Activated CD8-positive, alpha-beta T cell treated with anti-CD3 and anti-CD28 coated beads, Interleukin-2, amount 10 ng/mL, durations not matched to agents 7 days and 5 days (primary cell): ENCODE results near the gene FTSJ3. TPM values are rescaled to one million over a fixed set of nuclear protein-coding genes. Genes with fewer than 3 reads are reported as not detected.

Experiments
- ATAC-seq: fragments of 150-1000 bp; cut with Tn5 transposase; one replicate; pipeline ENCODE4 v1.10.0; 2021; ENCODE audit warnings: moderate library complexity
- CTCF ChIA-PET: fragments of 350-600 bp; sonication (Branson Sonifier 250); formaldehyde crosslinking; loops from one replicate; lab custom pipeline; 2021; ENCODE audit warnings: antibody characterized with exemption; lab: Charles Lee
- POLR2A ChIA-PET: fragments of 350-600 bp; sonication (Branson Sonifier 250); formaldehyde crosslinking; loops from one replicate; lab custom pipeline; 2021; ENCODE audit warnings: antibody characterized with exemption; lab: Charles Lee
- DNase-seq: peaks from one replicate; pipeline ENCODE4 v3.0.0-alpha.2; 2020
- H3K27ac Mint-ChIP-seq: one replicate; pipeline ENCODE4 v1.8.0; 2021; ENCODE audit warnings: mild to moderate bottlenecking, mixed read lengths
- H3K27me3 Mint-ChIP-seq: one replicate; pipeline ENCODE4 v1.8.0; 2021; ENCODE audit warnings: low read depth, mixed read lengths
- H3K36me3 Mint-ChIP-seq: one replicate; pipeline ENCODE4 v1.8.0; 2021; ENCODE audit warnings: low read depth, mixed read lengths
- H3K4me1 Mint-ChIP-seq: one replicate; pipeline ENCODE4 v1.8.0; 2021; ENCODE audit warnings: low read depth, mixed read lengths
- H3K4me3 Mint-ChIP-seq: one replicate; pipeline ENCODE4 v1.8.0; 2021; ENCODE audit warnings: mild to moderate bottlenecking, mixed read lengths
- H3K9me3 Mint-ChIP-seq: one replicate; pipeline ENCODE4 v1.8.0; 2022; ENCODE audit warnings: mixed read lengths; ENCODE audit not compliant: insufficient read depth
- total RNA-seq, 2 experiments: library from RNA; stranded (reverse); gene quantifications; one replicate each; pipeline ENCODE4 v1.2.3, GENCODE V29; 2021

FTSJ3 gene
- total RNA-seq, 2 experiments from 2014 or later = 58.7 to 62.2 TPM

- H3K4me3 Mint-ChIP-seq = no peak overlapping the region
- H3K4me1 Mint-ChIP-seq = peaks cover 53% of the 10 kb centered on the region
- H3K27me3 Mint-ChIP-seq = no peaks in the 10 kb centered on the region
- peak overlapping the region; percentile 68 for H3K27ac Mint-ChIP-seq
- H3K36me3 Mint-ChIP-seq = peaks cover 66% of the 10 kb centered on the region
- CTCF ChIA-PET = interaction anchor here (0.7 to 2.1 kb wide), 21 partner anchors 9 to 409 kb away, joined by 3 to 11 read pairs (median 4); partner anchors contain the start of genes CCDC47, DDX42, PSMC5 and STRADA
- H3K9me3 Mint-ChIP-seq = no peaks in the 10 kb centered on the region
- ATAC-seq (peak; percentile 64), DNase-seq (peak; percentile 71)
- POLR2A ChIA-PET = interaction anchor here (0.6 to 11.3 kb wide), 3 partner anchors 7 to 375 kb away, joined by 3 to 124 read pairs (median 6); partner anchors contain the start of genes DDX42 and SMARCD2
Observed at GRCh38 chr17:63834431-63835166, 7.1 kb upstream of the FTSJ3 start.

- ChIA-PET CTCF (interaction anchor here (0.7 to 2.1 kb wide), 15 partner anchors 10 to 408 kb away, joined by 3 to 6 read pairs (median 3); partner anchors contain the start of genes CCDC47 and DDX42), POLR2A (interaction anchor here (1.5 to 11.3 kb wide), 3 partner anchors 8 to 136 kb away, joined by 6 to 124 read pairs (median 8); partner anchors contain the start of genes DDX42 and SMARCD2)
- ATAC-seq (no peak), DNase-seq (no peak)
- no peaks in the 10 kb centered on the region for H3K27me3 Mint-ChIP-seq
- H3K4me1 Mint-ChIP-seq = peaks cover 53% of the 10 kb centered on the region
- H3K36me3 Mint-ChIP-seq = peaks cover 72% of the 10 kb centered on the region
- H3K4me3 Mint-ChIP-seq = no peak overlapping the region
- no peaks in the 10 kb centered on the region for H3K9me3 Mint-ChIP-seq
- peak overlapping the region; percentile 82 for H3K27ac Mint-ChIP-seq
Observed at GRCh38 chr17:63833741-63834373, 6.4 kb upstream of the FTSJ3 start.

DNA sequence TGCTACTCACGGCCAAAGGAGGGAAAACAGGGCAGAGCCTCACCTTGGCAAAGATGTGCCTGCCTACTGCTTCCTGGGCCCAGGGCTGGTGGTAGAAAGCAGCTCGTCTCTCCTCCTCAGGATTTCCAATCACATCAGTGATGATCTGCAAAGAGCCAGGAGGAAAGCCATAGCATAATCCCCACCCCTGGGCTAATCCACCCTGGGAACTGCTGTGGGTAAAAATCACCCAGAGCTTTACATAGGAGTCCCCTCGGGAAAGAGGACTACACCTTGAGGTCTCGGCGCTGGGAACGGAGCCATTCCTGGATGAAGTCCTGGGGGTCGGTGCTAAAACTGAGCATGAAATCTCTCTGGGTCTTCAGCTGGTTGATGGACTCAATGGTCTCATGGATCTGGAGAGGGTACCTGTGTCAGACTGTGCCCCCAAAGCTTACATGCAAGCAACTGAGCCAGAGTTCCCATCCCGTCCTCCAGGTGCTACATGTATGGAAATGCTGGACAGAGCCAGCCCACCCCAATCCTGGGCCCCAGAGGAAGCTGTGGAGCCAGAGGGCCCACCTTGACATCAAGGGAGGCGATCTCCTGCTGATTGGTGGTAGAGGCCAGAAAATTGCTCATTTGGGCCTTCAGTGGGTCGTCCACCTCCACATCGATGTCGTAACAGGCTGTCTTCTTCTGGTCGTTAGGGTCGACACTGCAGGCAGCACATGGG lies 5.7 kb upstream of the FTSJ3 start:
- DNase-seq (no peak), ATAC-seq (no peak)
- Mint-ChIP-seq H3K9me3 (no peaks in the 10 kb centered on the region), H3K4me3 (no peak overlapping the region), H3K4me1 (peaks cover 54% of the 10 kb centered on the region), H3K36me3 (peaks cover 77% of the 10 kb centered on the region), H3K27ac (peak overlapping the region; percentile 82), H3K27me3 (no peaks in the 10 kb centered on the region)
- CTCF ChIA-PET = interaction anchor here (1.2 to 2.1 kb wide), 2 partner anchors 37 to 136 kb away, joined by 6 read pairs; no protein-coding TSS in a partner anchor
- POLR2A ChIA-PET = interaction anchor here (1.5 to 11.3 kb wide), 2 partner anchors 8 to 135 kb away, joined by 8 to 124 read pairs; partner anchors contain the start of gene SMARCD2

DNA sequence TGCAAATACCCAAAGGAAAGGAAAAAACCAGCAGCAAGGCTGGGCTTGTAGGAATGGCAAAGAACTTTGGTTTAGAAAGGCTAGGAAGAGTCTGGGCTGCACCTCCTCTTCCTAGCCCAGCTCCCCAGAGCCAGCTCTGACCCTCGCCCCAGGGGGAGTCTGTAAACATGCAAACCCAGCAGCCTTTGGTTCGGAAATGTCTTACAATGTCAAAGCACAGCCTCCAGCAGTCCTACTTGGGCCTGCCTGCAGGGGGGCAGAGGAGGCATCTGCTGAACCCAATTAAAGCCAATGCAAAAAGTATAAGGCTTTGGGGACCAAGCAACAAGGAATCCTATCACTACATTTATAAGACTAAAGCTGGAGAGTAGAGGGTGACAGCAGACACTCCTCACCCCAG lies 5.0 kb upstream of the FTSJ3 start:
- H3K27me3 Mint-ChIP-seq = no peaks in the 10 kb centered on the region
- ChIA-PET POLR2A (interaction anchor here (1.0 to 11.3 kb wide), 3 partner anchors 9 to 135 kb away, joined by 5 to 124 read pairs (median 8); partner anchors contain the start of gene SMARCD2), CTCF (interaction anchor here (0.8 to 5.0 kb wide), 3 partner anchors 7 to 59 kb away, joined by 3 to 56 read pairs (median 5); partner anchors contain the start of genes CCDC47 and DDX42)
- H3K36me3 Mint-ChIP-seq = peaks cover 81% of the 10 kb centered on the region
- DNase-seq (no peak), ATAC-seq (no peak)
- H3K4me1 Mint-ChIP-seq = peaks cover 56% of the 10 kb centered on the region
- peak overlapping the region; percentile 85 for H3K27ac Mint-ChIP-seq
- H3K4me3 Mint-ChIP-seq = no peak overlapping the region
- H3K9me3 Mint-ChIP-seq = no peaks in the 10 kb centered on the region

DNA sequence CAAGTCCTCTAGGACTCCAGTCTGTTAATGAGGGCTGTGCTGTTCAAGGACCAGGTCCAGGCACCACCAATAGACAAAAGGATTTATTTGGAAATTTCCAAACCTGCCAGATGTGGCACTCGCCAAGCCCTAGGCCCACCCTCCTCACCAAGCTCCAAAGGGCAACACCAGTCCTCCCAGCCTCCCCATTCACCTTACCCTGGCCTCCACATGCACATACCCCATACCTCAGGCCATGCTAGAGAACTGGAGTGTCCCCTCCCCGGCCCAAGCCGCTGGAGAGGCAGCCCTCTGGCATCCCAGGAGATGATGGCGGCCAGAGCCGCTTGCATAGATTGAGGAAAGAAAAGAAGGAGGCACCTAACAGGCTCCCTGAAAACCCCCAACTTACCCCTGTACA lies 4.6 kb upstream of the FTSJ3 start:
- DNase-seq = no peak
- peak overlapping the region; percentile 85 for H3K27ac Mint-ChIP-seq
- CTCF ChIA-PET = interaction anchor here (0.8 to 5.0 kb wide), 5 partner anchors 8 to 58 kb away, joined by 3 to 56 read pairs (median 5); partner anchors contain the start of genes CCDC47 and DDX42
- no peaks in the 10 kb centered on the region for H3K27me3 Mint-ChIP-seq
- H3K36me3 Mint-ChIP-seq = peaks cover 82% of the 10 kb centered on the region
- H3K4me3 Mint-ChIP-seq = no peak overlapping the region
- POLR2A ChIA-PET = interaction anchor here (1.0 to 11.3 kb wide), 3 partner anchors 9 to 13 kb away, joined by 5 to 124 read pairs (median 7); partner anchors contain the start of gene SMARCD2
- no peaks in the 10 kb centered on the region for H3K9me3 Mint-ChIP-seq
- no peak for ATAC-seq
- H3K4me1 Mint-ChIP-seq = peaks cover 56% of the 10 kb centered on the region

- Mint-ChIP-seq H3K4me3 (peak overlapping the region; percentile 31), H3K4me1 (peaks cover 57% of the 10 kb centered on the region), H3K36me3 (peaks cover 82% of the 10 kb centered on the region), H3K27ac (peak overlapping the region; percentile 85), H3K27me3 (no peaks in the 10 kb centered on the region), H3K9me3 (no peaks in the 10 kb centered on the region)
- CTCF ChIA-PET = interaction anchor here (0.8 to 5.0 kb wide), 5 partner anchors 8 to 58 kb away, joined by 3 to 56 read pairs (median 5); partner anchors contain the start of genes CCDC47 and DDX42
- DNase-seq = no peak
- POLR2A ChIA-PET = interaction anchor here (1.0 to 11.3 kb wide), 3 partner anchors 10 to 12 kb away, joined by 5 to 124 read pairs (median 7); partner anchors contain the start of gene SMARCD2
- no peak for ATAC-seq
Observed at GRCh38 chr17:63831505-63831904, 4.0 kb upstream of the FTSJ3 start.

GRCh38 chr17:63830904-63831491 lies 3.5 kb upstream of the FTSJ3 start:
- no peak for DNase-seq
- ATAC-seq = no peak
- Mint-ChIP-seq H3K4me3 (peak overlapping the region; percentile 31), H3K36me3 (peaks cover 82% of the 10 kb centered on the region), H3K27me3 (no peaks in the 10 kb centered on the region), H3K27ac (peak overlapping the region; percentile 85), H3K4me1 (peaks cover 62% of the 10 kb centered on the region), H3K9me3 (no peaks in the 10 kb centered on the region)
- CTCF ChIA-PET = interaction anchor here (0.9 to 5.0 kb wide), 5 partner anchors 9 to 57 kb away, joined by 3 to 56 read pairs (median 5); partner anchors contain the start of genes CCDC47 and DDX42
- POLR2A ChIA-PET = interaction anchor here (1.5 to 11.3 kb wide), 3 partner anchors 11 to 57 kb away, joined by 4 to 124 read pairs (median 7); partner anchors contain the start of genes CCDC47, DDX42 and SMARCD2

DNA sequence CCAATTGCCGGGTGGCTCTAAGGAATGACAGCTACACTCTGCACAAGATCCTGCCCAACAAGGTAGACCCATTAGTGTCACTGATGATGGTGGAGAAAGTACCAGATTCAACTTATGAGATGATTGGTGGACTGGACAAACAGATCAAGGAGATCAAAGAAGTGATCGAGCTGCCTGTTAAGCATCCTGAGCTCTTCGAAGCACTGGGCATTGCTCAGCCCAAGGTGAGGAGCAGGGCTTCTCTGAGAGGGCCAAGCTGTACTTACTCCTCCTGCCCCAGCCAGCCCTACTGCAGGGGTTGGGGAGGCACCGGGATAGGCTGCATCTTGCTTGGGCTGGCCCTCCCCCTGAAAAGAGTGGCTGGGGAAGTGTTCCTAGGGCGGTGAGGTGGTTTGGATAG lies 2.8 kb upstream of the FTSJ3 start:
- no peak overlapping the region for H3K4me3 Mint-ChIP-seq
- H3K4me1 Mint-ChIP-seq = peaks cover 67% of the 10 kb centered on the region
- no peaks in the 10 kb centered on the region for H3K9me3 Mint-ChIP-seq
- DNase-seq = no peak
- peak overlapping the region; percentile 12 for H3K27ac Mint-ChIP-seq
- peaks cover 83% of the 10 kb centered on the region for H3K36me3 Mint-ChIP-seq
- no peaks in the 10 kb centered on the region for H3K27me3 Mint-ChIP-seq
- CTCF ChIA-PET = interaction anchor here (1.3 to 5.0 kb wide), 4 partner anchors 9 to 138 kb away, joined by 4 to 56 read pairs (median 4); partner anchors contain the start of genes CCDC47 and DDX42
- POLR2A ChIA-PET = interaction anchor here (1.0 to 11.3 kb wide), 4 partner anchors 11 to 79 kb away, joined by 3 to 124 read pairs (median 6); partner anchors contain the start of genes CCDC47, DDX42 and SMARCD2
- no peak for ATAC-seq

DNA sequence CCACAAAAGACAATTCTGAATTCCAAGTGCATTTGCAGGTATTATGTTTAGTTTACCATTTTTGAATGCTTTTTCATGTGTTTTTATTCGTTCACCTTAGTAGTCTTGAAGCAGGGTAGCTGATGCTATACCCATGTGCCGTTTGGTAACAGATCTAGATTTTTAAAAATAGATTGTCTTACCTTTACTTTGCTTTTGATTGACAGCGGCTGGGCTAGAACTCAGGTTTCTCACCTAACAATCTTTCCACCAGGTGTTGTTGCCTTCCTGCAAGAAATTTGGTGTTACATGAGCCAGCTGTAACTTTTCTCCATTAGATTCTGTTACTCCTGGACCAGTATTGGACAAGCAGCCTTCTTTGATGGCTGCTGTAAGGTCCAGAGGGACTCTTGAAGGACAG lies 1.5 kb upstream of the FTSJ3 start:
- peak overlapping the region; percentile 37 for H3K27ac Mint-ChIP-seq

DNA sequence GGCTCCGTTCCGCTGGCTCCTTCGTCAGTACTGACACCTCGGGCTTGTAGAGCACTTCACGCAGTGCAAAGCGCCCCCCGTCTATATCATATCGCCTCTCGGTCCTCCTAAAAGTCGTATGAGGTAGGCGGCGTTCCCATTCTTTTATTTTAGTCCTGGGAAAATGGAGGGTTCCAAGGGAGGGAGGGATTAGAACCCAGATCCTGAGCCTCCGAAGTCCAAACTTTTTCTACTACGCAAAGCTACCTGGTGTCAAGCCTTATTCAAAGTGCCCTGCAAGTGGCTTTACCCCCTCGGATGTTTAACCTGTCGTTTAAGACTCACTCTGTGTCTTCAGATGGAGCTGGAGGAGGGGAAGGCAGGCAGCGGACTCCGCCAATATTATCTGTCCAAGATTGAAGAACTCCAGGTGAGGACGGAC lies 348 bp upstream of the FTSJ3 start:
- peak overlapping the region; percentile 100 for H3K27ac Mint-ChIP-seq
- ATAC-seq (no peak), DNase-seq (no peak)

More for the DNA sequence above, 1.5 kb upstream of the FTSJ3 start:
- H3K4me1 Mint-ChIP-seq = peaks cover 72% of the 10 kb centered on the region
- H3K9me3 Mint-ChIP-seq = no peaks in the 10 kb centered on the region
- DNase-seq = no peak
- peak overlapping the region; percentile 97 for H3K4me3 Mint-ChIP-seq
- peaks cover 88% of the 10 kb centered on the region for H3K36me3 Mint-ChIP-seq
- POLR2A ChIA-PET = interaction anchor here (1.0 to 11.3 kb wide), 6 partner anchors 13 to 131 kb away, joined by 3 to 124 read pairs (median 8); partner anchors contain the start of genes CCDC47, DDX42 and SMARCD2
- CTCF ChIA-PET = interaction anchor here (0.8 to 5.0 kb wide), 8 partner anchors 11 to 195 kb away, joined by 3 to 56 read pairs (median 5); partner anchors contain the start of genes CCDC47 and DDX42
- H3K27me3 Mint-ChIP-seq = no peaks in the 10 kb centered on the region
- ATAC-seq = no peak

More for the DNA sequence above, 348 bp upstream of the FTSJ3 start:
- H3K4me3 Mint-ChIP-seq = peak overlapping the region; percentile 97
- peaks cover 81% of the 10 kb centered on the region for H3K4me1 Mint-ChIP-seq
- no peaks in the 10 kb centered on the region for H3K27me3 Mint-ChIP-seq
- ChIA-PET CTCF (interaction anchor here (0.7 to 5.0 kb wide), 11 partner anchors 8 to 130 kb away, joined by 3 to 56 read pairs (median 4); partner anchors contain the start of genes CCDC47 and DDX42), POLR2A (interaction anchor here (0.8 to 11.3 kb wide), 7 partner anchors 9 to 134 kb away, joined by 3 to 124 read pairs (median 4); partner anchors contain the start of genes CCDC47, DDX42 and SMARCD2)
- H3K9me3 Mint-ChIP-seq = no peaks in the 10 kb centered on the region
- peaks cover 88% of the 10 kb centered on the region for H3K36me3 Mint-ChIP-seq
